Right hindlimb (tissue), 1 donor: ENCODE results near the gene UNC13B.
"Not testable (repeated sequence)": the region's sequence is repeated elsewhere in the genome, so short reads cannot be mapped to it uniquely, and the experiment has no call there.

Experiments
- DNase-seq: peaks from one replicate; pipeline ENCODE4 v3.0.0-alpha.2; 2018

Gene UNC13B

DNA sequence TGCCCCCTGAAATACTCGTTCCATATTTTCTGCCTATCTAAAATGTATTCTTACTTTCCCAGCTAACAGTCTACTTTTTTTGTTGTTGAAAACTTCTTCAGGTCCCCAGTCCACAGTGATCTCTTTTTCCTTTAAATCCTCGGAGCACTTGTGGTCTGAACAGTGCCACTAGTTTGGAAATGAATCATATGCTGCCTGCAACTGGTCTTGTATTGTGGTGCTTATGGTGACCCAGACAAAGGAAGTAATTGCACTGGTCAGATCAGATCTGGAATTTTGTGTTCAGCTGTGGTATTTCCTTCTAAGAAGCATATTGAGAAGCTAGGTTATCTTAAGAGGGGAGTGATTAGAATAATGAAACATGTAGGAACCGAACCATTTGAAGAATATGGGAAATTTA is 2.9 kb downstream of the UNC13B start:
- DNase-seq = no peak

- not testable (repeated sequence) for DNase-seq
These were observed 5.6 kb downstream of the UNC13B start for GRCh38 chr9:35167429-35167828.

- no peak for DNase-seq
These were observed 7.2 kb downstream of the UNC13B start for GRCh38 chr9:35168963-35169362.

DNA sequence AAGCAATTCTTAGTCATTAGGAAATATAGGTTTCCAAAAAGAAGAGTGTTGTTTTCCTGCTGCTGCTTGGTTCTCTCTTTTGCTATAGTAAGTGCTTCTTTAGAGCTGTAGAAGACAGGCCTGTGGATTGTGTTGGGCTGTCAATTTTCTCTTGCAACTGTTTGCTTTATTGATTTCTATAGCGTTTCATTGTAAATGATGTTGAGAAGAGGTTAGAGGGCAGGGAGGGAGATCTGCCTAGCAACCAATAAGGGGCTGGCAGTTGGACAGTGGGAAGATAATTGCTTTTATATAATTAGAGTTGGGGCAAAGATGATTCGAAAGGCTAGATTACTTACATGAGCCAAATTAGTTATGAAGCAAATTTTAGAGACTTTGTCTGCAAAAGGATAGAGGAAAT is 11.1 kb downstream of the UNC13B start:
- no peak for DNase-seq

DNA sequence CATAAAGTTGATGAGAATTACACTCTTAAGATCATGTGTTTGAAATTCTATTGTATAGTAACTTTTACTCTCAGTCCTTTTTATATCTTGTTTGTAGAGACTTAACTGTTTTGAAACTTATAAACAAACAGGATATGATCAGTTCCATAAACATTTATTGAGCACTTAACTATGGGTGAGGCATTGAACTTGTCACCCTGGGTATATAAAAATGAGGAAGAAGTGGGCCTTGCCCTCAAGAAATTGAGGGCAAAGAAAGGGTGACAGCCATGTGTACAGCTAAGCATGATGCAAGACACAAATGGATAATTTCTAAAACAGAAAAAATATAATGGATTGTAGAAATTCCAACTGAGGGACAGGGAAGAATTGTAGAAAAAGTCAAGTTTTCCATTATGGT is 15.7 kb downstream of the UNC13B start:
- no peak for DNase-seq

DNA sequence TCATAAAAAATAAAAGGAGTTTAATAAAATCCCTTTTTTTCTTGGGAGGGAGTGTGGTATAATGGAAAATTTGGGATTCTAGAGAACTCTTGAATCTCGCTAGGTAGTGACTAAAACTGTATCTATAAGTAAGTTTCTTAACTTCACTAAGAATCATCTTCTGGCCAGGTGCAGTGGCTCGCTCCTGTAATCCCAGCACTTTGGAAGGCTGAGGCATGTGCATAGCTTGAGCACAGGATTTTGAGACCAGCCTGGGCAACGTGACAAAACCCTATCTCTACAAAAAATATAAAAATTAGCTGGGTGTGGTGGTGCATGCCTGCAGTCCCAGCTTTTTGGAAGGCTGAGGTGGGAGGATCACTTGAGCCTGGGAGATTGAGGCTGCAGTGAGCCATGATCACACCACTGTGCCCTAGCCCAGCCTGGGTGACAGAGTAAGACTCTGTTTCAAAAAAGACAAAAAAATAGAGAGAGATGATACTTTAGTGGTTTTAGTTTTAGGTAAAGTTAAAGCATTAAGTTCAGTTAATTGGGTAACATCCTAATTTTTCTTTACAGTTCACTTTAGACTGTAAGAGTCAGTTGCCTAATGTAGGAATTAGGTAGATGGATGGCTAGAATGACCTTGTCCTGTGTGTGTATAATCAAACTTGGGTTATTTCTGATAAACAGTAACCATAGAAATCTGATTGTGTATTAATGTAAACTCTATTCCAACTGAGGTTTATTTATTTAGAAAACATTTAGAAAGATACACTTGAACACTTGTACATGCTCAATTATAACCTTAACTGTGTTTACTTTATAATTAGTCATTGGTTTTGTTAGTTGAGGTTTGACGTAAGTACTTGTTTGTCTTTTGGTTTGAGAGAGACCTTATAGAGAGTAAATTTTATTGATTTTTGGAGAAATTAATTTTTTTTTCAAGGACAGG is 17.8 kb downstream of the UNC13B start:
- DNase-seq = no peak

DNA sequence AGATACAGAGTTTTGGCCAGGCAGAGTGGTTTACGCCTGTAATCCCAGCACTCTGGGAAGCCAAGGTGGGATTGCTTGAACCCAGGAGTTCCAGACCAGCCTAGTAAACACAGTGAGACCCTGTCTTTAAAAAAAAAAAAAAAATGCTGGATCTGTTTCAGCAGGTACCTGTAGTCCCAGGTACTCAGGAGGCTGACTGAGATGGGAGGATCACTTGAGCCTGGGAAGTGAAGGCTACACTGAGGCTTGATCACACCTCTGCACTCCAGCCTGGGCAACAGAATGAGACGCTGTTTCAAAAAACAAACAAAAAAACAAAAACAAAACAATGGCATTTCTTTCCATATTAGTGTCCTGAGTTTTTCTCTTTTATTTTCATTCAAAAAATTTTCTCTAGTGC is 19.0 kb downstream of the UNC13B start:
- no peak for DNase-seq

DNA sequence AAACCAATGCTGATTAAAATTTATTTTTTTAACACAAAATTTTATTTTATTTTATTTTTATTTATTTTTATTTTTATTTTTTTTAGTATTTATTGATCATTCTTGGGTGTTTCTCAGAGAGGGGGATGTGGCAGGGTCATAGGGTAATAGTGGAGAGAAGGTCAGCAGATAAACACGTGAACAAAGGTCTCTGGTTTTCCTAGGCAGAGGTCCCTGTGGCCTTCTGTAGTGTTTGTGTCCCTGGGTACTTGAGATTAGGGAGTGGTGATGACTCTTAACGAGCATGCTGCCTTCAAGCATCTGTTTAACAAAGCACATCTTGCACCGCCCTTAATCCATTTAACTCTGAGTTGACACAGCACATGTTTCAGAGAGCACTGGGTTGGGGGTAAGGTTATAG is 20.6 kb downstream of the UNC13B start:
- not testable (repeated sequence) for DNase-seq

DNA sequence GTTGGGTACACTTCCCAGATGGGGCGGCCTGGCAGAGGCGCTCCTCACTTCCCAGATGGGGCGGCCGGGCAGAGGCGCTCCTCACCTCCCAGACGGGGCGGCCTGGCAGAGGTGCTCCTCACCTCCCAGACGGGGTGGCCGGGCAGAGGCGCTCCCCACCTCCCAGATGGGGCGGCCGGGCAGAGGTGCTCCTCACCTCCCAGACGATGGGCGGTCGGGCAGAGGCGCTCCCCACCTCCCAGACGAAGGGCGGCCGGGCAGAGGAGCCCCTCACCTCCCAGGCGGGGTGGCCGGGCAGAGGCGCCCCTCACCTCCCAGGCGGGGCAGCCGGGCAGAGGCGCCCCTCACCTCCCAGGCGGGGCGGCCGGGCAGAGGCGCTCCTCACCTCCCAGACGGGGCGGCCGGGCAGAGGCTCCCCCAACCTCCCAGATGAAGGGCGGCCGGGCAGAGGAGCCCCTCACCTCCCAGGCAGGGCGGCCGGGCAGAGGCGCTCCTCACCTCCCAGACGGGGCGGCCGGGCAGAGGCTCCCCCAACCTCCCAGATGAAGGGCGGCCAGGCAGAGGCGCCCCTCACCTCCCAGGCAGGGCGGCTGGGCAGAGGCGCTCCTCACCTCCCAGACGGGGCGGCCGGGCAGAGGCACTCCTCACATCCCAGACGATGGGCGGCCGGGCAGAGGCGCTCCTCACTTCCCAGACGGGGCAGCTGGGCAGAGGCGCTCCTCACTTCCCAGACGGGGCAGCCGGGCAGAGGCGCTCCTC is 21.4 kb downstream of the UNC13B start:
- DNase-seq = not testable (repeated sequence)

DNA sequence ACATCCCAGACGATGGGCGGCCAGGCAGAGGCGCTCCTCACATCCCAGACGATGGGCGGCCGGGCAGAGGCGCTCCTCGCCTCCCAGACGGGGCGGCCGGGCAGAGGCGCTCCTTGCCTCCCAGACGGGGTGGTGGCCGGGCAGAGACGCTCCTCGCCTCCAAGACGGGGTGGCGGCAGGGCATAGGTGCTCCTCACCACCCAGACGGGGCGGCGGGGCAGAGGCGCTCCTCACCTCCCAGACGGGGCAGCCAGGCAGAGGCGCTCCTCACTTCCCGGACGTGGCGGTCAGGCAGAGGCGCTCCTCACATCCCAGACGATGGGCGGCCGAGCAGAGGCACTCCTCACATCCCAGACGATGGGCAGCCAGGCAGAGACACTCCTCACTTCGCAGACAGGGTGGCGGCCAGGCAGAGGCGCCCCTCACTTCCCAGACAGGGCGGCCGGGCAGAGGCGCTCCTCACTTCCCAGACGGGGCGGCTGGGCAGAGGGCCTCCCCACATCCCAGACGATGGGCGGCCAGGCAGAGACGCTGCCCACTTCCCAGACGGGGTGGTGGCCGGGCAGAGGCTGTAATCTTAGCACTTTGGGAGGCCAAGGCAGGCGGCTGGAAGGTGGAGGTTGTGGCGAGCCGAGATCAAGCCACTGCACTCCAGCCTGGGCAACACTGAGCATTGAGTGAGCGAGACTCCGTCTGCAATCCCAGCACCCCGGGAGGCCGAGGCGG is 22.1 kb downstream of the UNC13B start:
- not testable (repeated sequence) for DNase-seq

DNA sequence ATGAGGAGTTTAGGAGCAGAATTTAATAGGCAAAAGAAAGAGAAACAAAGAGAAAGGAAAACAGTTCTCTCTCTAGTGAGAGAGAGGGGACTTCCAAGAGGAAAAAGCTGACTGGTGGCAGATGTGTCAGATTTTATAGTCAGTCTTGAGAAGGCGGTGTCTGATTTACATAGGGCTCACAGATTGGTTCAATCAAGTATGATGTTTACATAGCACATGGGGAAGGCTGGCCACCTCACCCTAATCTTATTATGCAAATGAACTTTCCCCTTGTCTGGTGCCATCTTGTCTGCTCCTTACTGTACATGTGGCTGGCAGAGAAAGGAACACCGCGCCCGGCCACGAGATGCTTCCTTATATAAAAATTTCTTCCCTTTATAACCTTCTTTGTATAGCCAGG is 24.7 kb downstream of the UNC13B start:
- DNase-seq = no peak

- no peak for DNase-seq
These were observed 28.4 kb downstream of the UNC13B start for GRCh38 chr9:35190203-35190602.

DNA sequence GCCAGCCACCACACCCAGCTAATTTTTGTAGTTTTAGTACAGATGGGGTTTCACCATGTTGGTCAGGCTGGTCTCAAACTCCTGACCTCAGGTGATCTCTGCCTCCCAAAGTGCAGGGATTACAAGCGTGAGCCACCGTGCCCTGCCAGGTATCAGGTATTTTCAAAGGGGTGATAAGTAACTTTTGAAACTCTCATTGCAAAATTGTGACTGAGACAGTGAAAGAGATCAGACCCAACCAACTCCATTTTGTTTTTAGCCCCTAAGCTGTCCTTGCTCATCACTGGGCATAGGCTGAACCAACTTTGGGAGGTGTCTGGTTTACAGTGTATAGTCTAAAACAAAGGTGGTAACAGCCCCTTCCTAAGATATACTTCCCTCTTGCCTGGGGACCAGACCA is 29.3 kb downstream of the UNC13B start:
- DNase-seq = no peak

DNA sequence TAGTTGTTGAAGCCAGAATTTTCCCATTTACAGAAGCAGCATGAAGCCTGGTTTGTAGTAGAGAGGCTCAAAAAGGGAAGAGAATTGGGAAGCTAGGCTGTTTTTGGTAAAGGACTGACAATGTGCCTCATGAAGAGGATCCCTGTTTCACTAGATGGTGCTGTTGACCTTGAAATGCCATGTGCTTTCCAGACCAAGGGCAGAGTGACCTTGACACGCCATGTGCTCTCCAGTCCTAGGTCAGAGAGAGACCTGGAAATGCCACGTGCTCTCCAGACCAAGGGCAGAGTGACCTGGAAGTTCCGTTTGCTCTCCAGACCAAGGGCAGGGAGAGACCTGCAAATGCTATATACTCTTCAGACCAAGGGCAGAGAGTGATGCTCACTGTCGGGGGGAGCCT is 32.0 kb downstream of the UNC13B start:
- DNase-seq = no peak

GRCh38 chr9:35195683-35196082 is 33.9 kb downstream of the UNC13B start:
- DNase-seq = no peak

DNA sequence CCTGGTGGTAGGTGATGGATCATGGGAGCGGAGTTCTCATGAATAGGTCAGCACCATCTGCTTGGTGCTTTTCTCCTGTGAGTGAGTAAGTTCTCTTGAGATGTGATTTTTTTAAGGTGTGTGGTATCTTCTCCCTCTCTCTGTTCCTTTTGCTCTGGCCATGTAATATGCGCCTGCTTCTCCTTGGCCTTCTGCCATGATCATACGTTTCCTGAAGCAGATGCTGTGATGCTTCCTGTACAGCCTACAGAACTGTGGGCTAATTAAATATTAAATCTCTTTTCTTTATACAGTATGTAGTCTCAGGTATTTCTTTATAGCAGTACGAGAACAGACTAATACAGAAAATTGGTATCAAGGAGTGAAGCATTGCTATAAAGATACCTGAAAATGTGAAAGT is 36.4 kb downstream of the UNC13B start:
- no peak for DNase-seq

- no peak for DNase-seq
These were observed 41.7 kb downstream of the UNC13B start for GRCh38 chr9:35203528-35203927.

DNA sequence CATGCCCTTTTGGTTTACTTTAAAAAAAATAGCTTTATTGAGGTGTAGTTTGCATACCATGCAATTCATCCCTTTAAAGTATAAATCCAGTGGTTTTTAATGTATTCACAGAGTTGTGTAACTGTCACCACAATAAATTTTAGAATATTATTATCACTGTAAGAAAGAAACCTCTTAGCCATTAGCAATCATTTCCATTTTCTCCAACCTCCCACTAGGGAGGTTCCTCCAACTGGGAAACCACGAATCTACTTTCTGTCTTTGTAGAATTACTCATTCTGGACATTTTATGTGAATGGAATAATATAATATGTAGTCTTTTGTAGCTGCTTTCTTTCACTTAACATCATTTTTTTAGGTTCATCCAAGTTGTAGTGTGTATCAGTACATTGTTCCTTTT is 43.5 kb downstream of the UNC13B start:
- DNase-seq = no peak

DNA sequence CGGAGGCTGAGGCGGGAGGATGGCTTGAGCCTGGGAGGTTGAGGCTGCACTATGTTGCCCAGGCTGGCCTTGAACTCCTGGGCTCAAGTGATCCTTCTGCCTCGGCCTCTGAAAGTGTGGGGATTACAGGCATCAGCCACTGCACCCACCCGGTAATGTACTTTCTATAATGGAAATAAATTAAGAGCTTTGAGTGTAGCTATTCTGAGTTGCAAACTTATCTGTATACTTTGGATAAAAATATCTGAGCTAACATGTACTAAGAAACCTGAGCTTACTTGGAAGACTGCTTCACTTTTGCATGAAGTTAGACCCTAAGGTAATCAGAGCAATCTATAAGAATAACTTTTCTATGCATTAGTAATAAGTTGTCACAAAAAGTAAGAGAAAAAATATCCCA is 50.0 kb downstream of the UNC13B start:
- DNase-seq = no peak

- no peak for DNase-seq
These were observed 59.0 kb downstream of the UNC13B start for GRCh38 chr9:35220659-35221338.

DNA sequence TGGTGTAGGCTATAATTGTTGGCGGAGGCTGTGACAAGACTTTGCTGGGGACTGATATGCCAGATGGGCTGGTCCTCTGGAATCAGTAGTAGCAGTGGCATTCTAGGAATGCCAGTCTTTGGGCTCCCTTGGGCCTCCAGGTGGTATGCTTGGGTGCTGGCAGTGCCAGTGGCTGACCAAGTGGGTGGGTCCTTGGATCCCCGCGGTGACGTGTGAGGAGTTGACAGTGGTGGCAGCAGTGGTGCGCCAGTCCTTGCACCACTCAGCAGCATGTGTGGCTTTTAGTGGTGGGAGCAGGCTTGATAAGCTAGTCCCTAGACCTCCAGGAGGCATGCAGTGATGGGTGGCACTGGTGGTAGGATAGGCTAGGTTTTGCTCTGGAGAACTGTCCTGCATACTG is 63.9 kb downstream of the UNC13B start:
- DNase-seq = no peak

DNA sequence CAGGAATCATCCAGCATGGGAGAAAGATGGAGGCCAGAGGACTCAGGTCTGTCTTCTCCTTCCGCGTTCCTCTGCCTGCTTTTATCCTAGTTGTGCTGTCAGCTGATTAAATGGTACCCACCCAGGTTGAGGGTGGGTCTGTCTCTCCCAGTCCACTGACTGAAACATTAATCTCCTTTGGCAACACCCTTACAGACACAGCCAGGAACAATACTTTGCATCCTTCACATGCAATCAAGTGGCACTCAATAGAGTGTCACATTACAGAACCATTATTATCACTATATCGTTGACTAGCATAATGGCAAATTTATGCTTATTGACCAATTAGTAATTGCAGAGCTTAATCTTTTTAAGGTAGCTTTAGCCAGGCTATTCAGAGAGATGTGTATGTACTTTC is 64.8 kb downstream of the UNC13B start:
- no peak for DNase-seq

- DNase-seq = no peak
These were observed 65.5 kb downstream of the UNC13B start for GRCh38 chr9:35227284-35227683.
